IMR-90 (cell line): ENCODE data around the gene FBXW5. TPM values are rescaled to one million over a fixed set of nuclear protein-coding genes. Genes with fewer than 3 reads are reported as not detected.

Experiments used
- ATAC-seq: fragments of 200-7000 bp; cut with Tn5 transposase; 2 replicates; pipeline ENCODE4 v1.9.1; 2020; ENCODE audit warnings: low read depth, mild to moderate bottlenecking, moderate library complexity
- BruUV-seq: library from RNA; stranded (reverse); fragments of 400-500 nt; replicated peaks from 2 replicates; lab custom pipeline; 2021; lab: Mats Ljungman, UMichigan
- CTCF ChIA-PET: fragments of 300-600 bp; formaldehyde crosslinking; extraction: SDS; loops from one replicate; lab custom pipeline; 2021; ENCODE audit warnings: antibody characterized with exemption; lab: Yijun Ruan, JAX
- POLR2A ChIA-PET: fragments of 300-600 bp; sonication (Branson Sonifier 250); formaldehyde crosslinking; loops from one replicate; lab custom pipeline; 2022; ENCODE audit warnings: antibody characterized with exemption; ENCODE audit not compliant: unreplicated experiment; lab: Charles Lee
- DNase-seq: peaks from one replicate; pipeline ENCODE4 v3.0.0; 2013
- H2AFZ ChIP-seq: replicated peaks from 2 replicates; pipeline ENCODE3; 2013; ENCODE audit warnings: low read length, mild to moderate bottlenecking; ENCODE audit not compliant: poor library complexity
- H2AK5ac ChIP-seq: 2 replicates; pipeline ENCODE4 v1.6.1; 2013; ENCODE audit warnings: low read depth, low read length, inconsistent platforms
- H2AK9ac ChIP-seq: replicated peaks from 2 replicates; pipeline ENCODE3; 2013; ENCODE audit warnings: mild to moderate bottlenecking, low read depth, low read length, moderate library complexity; ENCODE audit not compliant: poor library complexity
- H2BK120ac ChIP-seq: 2 replicates; pipeline ENCODE4 v1.6.1; 2013; ENCODE audit warnings: low read depth, low read length, inconsistent platforms
- H2BK15ac ChIP-seq: 3 replicates; pipeline ENCODE4 v1.6.1; 2013; ENCODE audit warnings: low read depth, low read length, inconsistent platforms
- H2BK20ac ChIP-seq: 2 replicates; pipeline ENCODE4 v1.6.1; 2013; ENCODE audit warnings: low read depth, mild to moderate bottlenecking, inconsistent platforms, low read length, moderate library complexity
- H2BK5ac ChIP-seq: 2 replicates; pipeline ENCODE4 v1.6.1; 2013; ENCODE audit warnings: mild to moderate bottlenecking, low read depth, low read length, inconsistent platforms; ENCODE audit not compliant: poor library complexity, severe bottlenecking
- H3K14ac ChIP-seq: replicated peaks from 2 replicates; pipeline ENCODE4 v1.6.1; 2013; ENCODE audit warnings: low read depth, low read length, inconsistent platforms
- H3K18ac ChIP-seq: 2 replicates; pipeline ENCODE4 v1.6.1; 2013; ENCODE audit warnings: low read depth, low read length, control low read depth
- H3K23ac ChIP-seq: 2 replicates; pipeline ENCODE4 v1.6.1; 2013; ENCODE audit warnings: low read depth, low read length, inconsistent platforms
- H3K27ac ChIP-seq: 2 replicates; pipeline ENCODE4 v1.5.1; 2013; ENCODE audit warnings: mild to moderate bottlenecking, control low read depth, low read length; ENCODE audit not compliant: insufficient read depth
- H3K27me3 ChIP-seq: 2 replicates; pipeline ENCODE4 v1.6.1; 2013; ENCODE audit warnings: low read length; ENCODE audit not compliant: control insufficient read depth, insufficient read depth
- H3K36me3 ChIP-seq: 2 replicates; pipeline ENCODE4 v1.6.1; 2013; ENCODE audit warnings: low read length, mixed read lengths; ENCODE audit not compliant: control insufficient read depth, insufficient read depth
- H3K4ac ChIP-seq: 2 replicates; pipeline ENCODE4 v1.6.1; 2013; ENCODE audit warnings: low read depth, low read length, inconsistent platforms
- H3K4me1 ChIP-seq: 2 replicates; pipeline ENCODE4 v1.6.1; 2013; ENCODE audit warnings: low read length, mixed read lengths; ENCODE audit not compliant: control insufficient read depth, insufficient read depth
- H3K4me2 ChIP-seq: 2 replicates; pipeline ENCODE4 v1.6.1; 2013; ENCODE audit warnings: low read depth, mild to moderate bottlenecking, control low read depth, low read length, moderate library complexity
- H3K4me3 ChIP-seq: 2 replicates; pipeline ENCODE4 v1.5.1; 2013; ENCODE audit warnings: low read depth, mild to moderate bottlenecking, control low read depth, low read length, moderate library complexity; ENCODE audit not compliant: insufficient read depth
- H3K56ac ChIP-seq: 2 replicates; pipeline ENCODE4 v1.6.1; 2013; ENCODE audit warnings: low read length, inconsistent platforms; ENCODE audit not compliant: insufficient read depth; ENCODE audit errors: extremely low read depth
- H3K79me1 ChIP-seq, 2 experiments: 2 replicates each; pipeline ENCODE4 v1.6.1; 2013; ENCODE audit warnings: low read length in 2 of 2, inconsistent platforms in 1 of 2, low read depth in 1 of 2
- H3K9ac ChIP-seq: 2 replicates; pipeline ENCODE4 v1.6.1; 2013; ENCODE audit warnings: low read depth, low read length, control low read depth
- H3K9me1 ChIP-seq: 2 replicates; pipeline ENCODE4 v1.6.1; 2013; ENCODE audit warnings: low read length, inconsistent platforms; ENCODE audit not compliant: insufficient read depth
- H3K9me3 ChIP-seq: 2 replicates; pipeline ENCODE4 v1.6.1; 2013; ENCODE audit warnings: low read length; ENCODE audit not compliant: control insufficient read depth, insufficient read depth
- H4K20me1 ChIP-seq: 2 replicates; pipeline ENCODE4 v1.6.1; 2013; ENCODE audit warnings: low read length, inconsistent platforms; ENCODE audit not compliant: insufficient read depth
- H4K5ac ChIP-seq: 2 replicates; pipeline ENCODE4 v1.6.1; 2013; ENCODE audit warnings: mild to moderate bottlenecking, low read depth, low read length, control low read depth
- H4K8ac ChIP-seq, 2 experiments: 2 replicates each; pipeline ENCODE4 v1.6.1; 2013; ENCODE audit warnings: low read depth in 2 of 2, low read length in 2 of 2, control low read depth in 1 of 2, inconsistent platforms in 1 of 2
- H4K91ac ChIP-seq: 2 replicates; pipeline ENCODE4 v1.6.1; 2013; ENCODE audit warnings: low read depth, low read length, inconsistent platforms; ENCODE audit not compliant: insufficient read depth
- BHLHE40 ChIP-seq: fragments of 150-350 bp; IDR thresholded peaks from 2 replicates; pipeline ENCODE4 v1.6.1; 2016; ENCODE audit warnings: mild to moderate bottlenecking, low read depth, low read length
- CHD1 ChIP-seq: IDR thresholded peaks from 2 replicates; pipeline ENCODE4 v1.6.1; 2012; ENCODE audit warnings: low read depth, low read length, improper control_type of control experiment
- CTCF ChIP-seq: conservative IDR thresholded peaks from 2 replicates; pipeline ENCODE4 v1.5.1; 2012; ENCODE audit warnings: mild to moderate bottlenecking, low read depth, low read length, improper control_type of control experiment
- ELK1 ChIP-seq: fragments of 150-350 bp; IDR thresholded peaks from 2 replicates; pipeline ENCODE4 v1.6.1; 2016; ENCODE audit warnings: low read depth, mild to moderate bottlenecking, low read length, moderate library complexity, borderline replicate concordance
- FOS ChIP-seq: fragments of 150-350 bp; IDR thresholded peaks from 2 replicates; pipeline ENCODE4 v1.6.1; 2016; ENCODE audit warnings: low read depth, low read length
- MAZ ChIP-seq: IDR thresholded peaks from 2 replicates; pipeline ENCODE4 v1.6.1; 2012; ENCODE audit warnings: low read depth, mild to moderate bottlenecking, low read length, improper control_type of control experiment, moderate library complexity, borderline replicate concordance
- POLR2A ChIP-seq: IDR thresholded peaks from 2 replicates; pipeline ENCODE4 v1.6.1; 2012; ENCODE audit warnings: mild to moderate bottlenecking, low read depth, low read length
- RFX5 ChIP-seq: IDR thresholded peaks from 2 replicates; pipeline ENCODE4 v1.8.0; 2012; ENCODE audit warnings: low read depth, mild to moderate bottlenecking, low read length, moderate library complexity
- SMC3 ChIP-seq: fragments of 150-350 bp; IDR thresholded peaks from 2 replicates; pipeline ENCODE4 v1.6.1; 2016; ENCODE audit warnings: low read depth, mild to moderate bottlenecking, antibody characterized with exemption, low read length, moderate library complexity
- USF2 ChIP-seq: fragments of 150-350 bp; IDR thresholded peaks from 2 replicates; pipeline ENCODE4 v1.6.1; 2017; ENCODE audit warnings: mild to moderate bottlenecking, antibody characterized with exemption, low read length, low read depth
- WGBS, 2 experiments: methylation state at CpG; one replicate each; pipeline versions ENCODE4 v1.1.5 to v1.1.7; 2013; ENCODE audit warnings: missing lambda C conversion rate in 2 of 2; ENCODE audit not compliant: insufficient read length in 1 of 2; ENCODE audit errors: extremely low coverage in 2 of 2; 5-methylcytosine and 5-hydroxymethylcytosine counted together
- dilution Hi-C: fragments of 300-500 bp; cut with HindIII; formaldehyde crosslinking; loops from one replicate; pipeline ENCODE4 v1.14.3; 2018; ENCODE audit warnings: low sequenced_read_pairs; ENCODE audit not compliant: unreplicated experiment
- in situ Hi-C: fragments of 300-500 bp; cut with MboI; formaldehyde crosslinking; loops from 3 replicates; pipeline ENCODE4 v1.14.3; 2019; ENCODE audit warnings: low sequenced_read_pairs, inconsistent platforms, mixed read lengths
- intact Hi-C: fragments of 100-400 bp; cut with micrococcal nuclease; formaldehyde crosslinking; loops from 2 replicates; pipeline ENCODE4 v1.10.0; 2022
- polyA plus RNA-seq, 3 experiments: library from polyadenylated mRNA; depleted of rRNA; stranded (reverse); fragments of >200 nt; gene quantifications; 2 replicates each; pipeline ENCODE4 v1.2.3, GENCODE V29; 2012; ENCODE audit warnings: low replicate concordance in 1 of 3
- total RNA-seq: library from RNA; depleted of rRNA; stranded (reverse); fragments of >200 nt; gene quantifications from 2 replicates; pipeline ENCODE4 v1.2.3, GENCODE V29; 2012

The FBXW5 gene
- total and polyA plus RNA-seq, 2 of the 4 experiments (the other 2 are of a cell fraction), result 65.1 to 80.2 TPM

GRCh38 chr9:136969774-136970173 lies 25.2 kb upstream of the FBXW5 start:
- no peaks in the 10 kb centered on the region for H3K36me3 ChIP-seq
- intact Hi-C loops (no loop called here), dilution Hi-C loops (no loop called here), in situ Hi-C loops (no loop called here)
- H3K79me1 ChIP-seq, result no peaks in the 10 kb centered on the region
- no peaks in the 10 kb centered on the region for H3K9me3 ChIP-seq
- H2AK9ac ChIP-seq, result no peak overlapping the region
- H3K4me1 ChIP-seq, result no peaks in the 10 kb centered on the region
- no peak overlapping the region for H3K4me2 ChIP-seq
- H3K4ac ChIP-seq, result no peak overlapping the region
- no peak overlapping the region for H2BK15ac ChIP-seq
- H3K18ac ChIP-seq, result no peak overlapping the region
- no peak overlapping the region for H3K56ac ChIP-seq
- no peak overlapping the region for H2BK5ac ChIP-seq
- no peaks in the 10 kb centered on the region for H4K20me1 ChIP-seq
- no peak overlapping the region for H3K14ac ChIP-seq
- H3K27me3 ChIP-seq, result peaks cover 19% of the 10 kb centered on the region
- no peak overlapping the region for H2AK5ac ChIP-seq
- H2AFZ ChIP-seq, result no peak overlapping the region
- no peak overlapping the region for H2BK20ac ChIP-seq
- H2BK120ac ChIP-seq, result no peak overlapping the region
- no peak overlapping the region for H3K23ac ChIP-seq
- no peak overlapping the region for H4K5ac ChIP-seq
- no TSS peak for BruUV-seq
- no peak overlapping the region for H3K4me3 ChIP-seq
- DNase-seq (no peak), ATAC-seq (no peak)
- WGBS, 2 experiments, result 75% methylated on average over 2 of the region's 5 CpGs; no CpG with 5 or more reads in 1 of the 2 experiments
- no peak overlapping the region for H3K9ac ChIP-seq
- TF ChIP-seq BHLHE40 (no peak), MAZ (no peak), POLR2A (no peak), SMC3 (no peak), RFX5 (no peak), CTCF (no peak), FOS (no peak), USF2 (no peak), ELK1 (no peak), CHD1 (no peak)
- H3K27ac ChIP-seq, result no peak overlapping the region
- no peak overlapping the region for H4K91ac ChIP-seq
- CTCF ChIA-PET, result no interaction called here
- no peaks in the 10 kb centered on the region for H3K9me1 ChIP-seq
- no peak overlapping the region for H4K8ac ChIP-seq
- POLR2A ChIA-PET, result no interaction called here
